SK-N-MC (cell line): ENCODE results near the gene KIR3DL3.

Experiments used
- EZH2 ChIP-seq: fragments of 200-600 bp; sonication (generic); IDR thresholded peaks from one replicate; pipeline ENCODE4 v1.6.1; 2017; ENCODE audit warnings: antibody characterized with exemption
- FOXP2 ChIP-seq: optimal IDR thresholded peaks from 2 replicates; pipeline ENCODE3; 2011; ENCODE audit warnings: mild to moderate bottlenecking, moderate library complexity; ENCODE audit not compliant: insufficient read depth; ENCODE audit errors: extremely low read length, control extremely low read depth
- POLR2AphosphoS5 ChIP-seq: IDR thresholded peaks from 2 replicates; pipeline ENCODE4 v1.6.1; 2012; ENCODE audit warnings: mild to moderate bottlenecking, low read depth, low read length, borderline replicate concordance

- no peak for TF ChIP-seq POLR2AphosphoS5
- TF ChIP-seq EZH2, result no peak
- no peak for TF ChIP-seq FOXP2
These were observed 27.5 kb upstream of the KIR3DL3 start for GRCh38 chr19:54696766-54697165.
